Measurements from ENCODE around the gene MCF2. TPM values are rescaled to one million over a fixed set of nuclear protein-coding genes. Genes with fewer than 3 reads are reported as not detected.

Gene MCF2
- total RNA-seq, 1 donor from 2014 or later: 0.52 TPM

GRCh38 chrX:139560221-139560620, 147.7 kb downstream of the MCF2 start:
- Histone ChIP-seq H3K4me1 (no peaks in the 10 kb centered on the region), H3K27ac (replicated peaks) (no peak overlapping the region), H3K36me3 (no peaks in the 10 kb centered on the region), H3K9me3 (replicated peaks) (no peaks in the 10 kb centered on the region), H3K27me3 (ENCODE audit: low read depth) (no peaks in the 10 kb centered on the region), H3K4me3 (no peak overlapping the region)
- intact Hi-C loops (cut with micrococcal nuclease): no loop called here
- TF ChIP-seq, protein P1, sequence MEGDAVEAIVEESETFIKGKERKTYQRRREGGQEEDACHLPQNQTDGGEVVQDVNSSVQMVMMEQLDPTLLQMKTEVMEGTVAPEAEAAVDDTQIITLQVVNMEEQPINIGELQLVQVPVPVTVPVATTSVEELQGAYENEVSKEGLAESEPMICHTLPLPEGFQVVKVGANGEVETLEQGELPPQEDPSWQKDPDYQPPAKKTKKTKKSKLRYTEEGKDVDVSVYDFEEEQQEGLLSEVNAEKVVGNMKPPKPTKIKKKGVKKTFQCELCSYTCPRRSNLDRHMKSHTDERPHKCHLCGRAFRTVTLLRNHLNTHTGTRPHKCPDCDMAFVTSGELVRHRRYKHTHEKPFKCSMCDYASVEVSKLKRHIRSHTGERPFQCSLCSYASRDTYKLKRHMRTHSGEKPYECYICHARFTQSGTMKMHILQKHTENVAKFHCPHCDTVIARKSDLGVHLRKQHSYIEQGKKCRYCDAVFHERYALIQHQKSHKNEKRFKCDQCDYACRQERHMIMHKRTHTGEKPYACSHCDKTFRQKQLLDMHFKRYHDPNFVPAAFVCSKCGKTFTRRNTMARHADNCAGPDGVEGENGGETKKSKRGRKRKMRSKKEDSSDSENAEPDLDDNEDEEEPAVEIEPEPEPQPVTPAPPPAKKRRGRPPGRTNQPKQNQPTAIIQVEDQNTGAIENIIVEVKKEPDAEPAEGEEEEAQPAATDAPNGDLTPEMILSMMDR (IDR thresholded peaks at IDR 0.05; ENCODE audit: borderline replicate concordance): no peak
- no peak for DNase-seq

- Histone ChIP-seq H3K27ac (replicated peaks) (no peak overlapping the region), H3K4me1 (no peaks in the 10 kb centered on the region), H3K4me3 (no peak overlapping the region), H3K9me3 (replicated peaks) (no peaks in the 10 kb centered on the region), H3K27me3 (ENCODE audit: low read depth) (no peaks in the 10 kb centered on the region), H3K36me3 (no peaks in the 10 kb centered on the region)
- intact Hi-C loops (cut with micrococcal nuclease): no loop called here
- TF ChIP-seq, protein P1 (IDR thresholded peaks at IDR 0.05; ENCODE audit: borderline replicate concordance): peak; percentile 54
- DNase-seq: no peak
Observed at GRCh38 chrX:139559383-139560042, 148.5 kb downstream of the MCF2 start.

- TF ChIP-seq, protein P1 (IDR thresholded peaks at IDR 0.05; ENCODE audit: borderline replicate concordance): no peak
- H3K9me3 ChIP-seq (replicated peaks): no peaks in the 10 kb centered on the region
- H3K4me3 ChIP-seq: no peak overlapping the region
- intact Hi-C loops (cut with micrococcal nuclease): no loop called here
- H3K36me3 ChIP-seq: no peaks in the 10 kb centered on the region
- no peak overlapping the region for H3K27ac ChIP-seq (replicated peaks)
- no peaks in the 10 kb centered on the region for H3K4me1 ChIP-seq
- no peak for DNase-seq
- H3K27me3 ChIP-seq (ENCODE audit: low read depth): no peaks in the 10 kb centered on the region
Observed at GRCh38 chrX:139554991-139555675, 152.8 kb downstream of the MCF2 start.

- TF ChIP-seq, protein P1 (IDR thresholded peaks at IDR 0.05; ENCODE audit: borderline replicate concordance): no peak
- H3K27ac ChIP-seq (replicated peaks): no peak overlapping the region
- intact Hi-C loops (cut with micrococcal nuclease): no loop called here
Observed at GRCh38 chrX:139554376-139554775, 153.6 kb downstream of the MCF2 start.

DNA sequence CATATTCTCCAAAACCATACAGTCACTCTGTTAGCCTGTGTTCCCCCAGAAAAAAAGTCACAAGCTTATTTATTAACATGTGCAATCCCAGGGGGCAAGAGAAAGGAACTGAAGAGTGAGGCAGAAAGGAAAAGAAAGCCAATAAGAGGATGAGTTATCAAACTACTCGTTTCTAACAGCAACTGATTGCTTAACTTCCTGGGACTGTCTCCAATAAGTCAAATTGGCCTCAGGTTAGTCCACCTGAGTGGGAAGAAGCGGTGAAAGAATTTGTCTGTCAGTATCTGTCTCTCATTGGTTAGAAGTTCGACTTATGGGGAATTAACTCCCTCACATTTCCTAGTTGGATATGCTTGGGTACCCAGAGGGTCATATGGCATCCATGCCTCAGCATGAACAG, 163.4 kb downstream of the MCF2 start:
- intact Hi-C loops (cut with micrococcal nuclease): no loop called here
- H3K36me3 ChIP-seq: no peaks in the 10 kb centered on the region
- TF ChIP-seq, protein P1 (IDR thresholded peaks at IDR 0.05; ENCODE audit: borderline replicate concordance): no peak
- no peaks in the 10 kb centered on the region for H3K9me3 ChIP-seq (replicated peaks)
- DNase-seq: no peak
- H3K27me3 ChIP-seq (ENCODE audit: low read depth): no peaks in the 10 kb centered on the region
- no peak overlapping the region for H3K27ac ChIP-seq (replicated peaks)
- H3K4me3 ChIP-seq: no peak overlapping the region
- H3K4me1 ChIP-seq: no peaks in the 10 kb centered on the region

More at GRCh38 chrX:139554376-139554775, 153.6 kb downstream of the MCF2 start:
- H3K36me3 ChIP-seq: no peaks in the 10 kb centered on the region
- no peaks in the 10 kb centered on the region for H3K27me3 ChIP-seq (ENCODE audit: low read depth)
- no peak overlapping the region for H3K4me3 ChIP-seq
- no peaks in the 10 kb centered on the region for H3K9me3 ChIP-seq (replicated peaks)
- no peak for DNase-seq
- no peaks in the 10 kb centered on the region for H3K4me1 ChIP-seq

Measured in left ventricle myocardium inferior (tissue), 1 donor.